SU-DHL-6 (cell line): ENCODE results near the gene TAOK1.

Experiments
- H2AFZ ChIP-seq: fragments of 200-600 bp; sonication (generic); 2 replicates; pipeline ENCODE4 v1.6.1; 2014; ENCODE audit warnings: low read depth, mild to moderate bottlenecking, moderate library complexity, mixed read lengths, antibody characterized with exemption, low read length; ENCODE audit not compliant: severe bottlenecking
- H3F3A ChIP-seq: fragments of 200-600 bp; shearing (Covaris generic); 2 replicates; pipeline ENCODE4 v1.6.0; 2016; ENCODE audit warnings: antibody characterized with exemption, mild to moderate bottlenecking; ENCODE audit not compliant: insufficient read depth
- H3K27ac ChIP-seq: fragments of 200-600 bp; sonication (generic); 2 replicates; pipeline ENCODE4 v1.5.1; 2016; ENCODE audit warnings: low read depth, mild to moderate bottlenecking, low read length, moderate library complexity, mixed read lengths
- H3K27me3 ChIP-seq: fragments of 200-600 bp; sonication (generic), shearing (Covaris generic); 2 replicates; pipeline ENCODE4 v1.6.0; 2014; ENCODE audit warnings: mild to moderate bottlenecking, low read length
- H3K36me3 ChIP-seq: fragments of 200-600 bp; sonication (generic); 2 replicates; pipeline ENCODE4 v1.6.1; 2014; ENCODE audit warnings: mild to moderate bottlenecking, low read length, mixed read lengths
- H3K4me2 ChIP-seq: fragments of 300-600, 200-600 bp; shearing (Covaris generic), sonication (generic); 2 replicates; pipeline ENCODE4 v1.6.0; 2014; ENCODE audit warnings: low read length, low read depth, mild to moderate bottlenecking; ENCODE audit not compliant: poor library complexity, severe bottlenecking
- H3K4me3 ChIP-seq: fragments of 200-600 bp; sonication (generic); 2 replicates; pipeline ENCODE4 v1.5.1; 2014; ENCODE audit warnings: antibody characterized with exemption, low read length, mild to moderate bottlenecking, mixed read lengths; ENCODE audit not compliant: insufficient read depth, poor library complexity, severe bottlenecking
- H3K79me2 ChIP-seq: fragments of 200-600 bp; sonication (generic); 2 replicates; pipeline ENCODE4 v1.6.1; 2014; ENCODE audit warnings: mild to moderate bottlenecking, low read length, moderate library complexity; ENCODE audit not compliant: insufficient read depth
- H3K9ac ChIP-seq: fragments of 200-600 bp; sonication (generic); 2 replicates; pipeline ENCODE4 v1.7.0; 2014; ENCODE audit warnings: mild to moderate bottlenecking, low read length
- H3K9me2 ChIP-seq: fragments of 200-600 bp; sonication (generic); replicated peaks from 2 replicates; pipeline ENCODE4 v1.6.1; 2014; ENCODE audit warnings: low read length; ENCODE audit not compliant: insufficient read depth
- H3K9me3 ChIP-seq: fragments of 200-600 bp; sonication (generic); 2 replicates; pipeline ENCODE4 v1.6.1; 2014; ENCODE audit warnings: low read length, mixed read lengths; ENCODE audit not compliant: insufficient read depth
- H4K20me1 ChIP-seq: fragments of 200-600 bp; sonication (generic); 2 replicates; pipeline ENCODE4 v1.6.1; 2014; ENCODE audit warnings: low read depth, mild to moderate bottlenecking, antibody characterized with exemption, low read length, moderate library complexity, mixed read lengths
- CTCF ChIP-seq: fragments of 200-600 bp; sonication (generic); IDR thresholded peaks from one replicate; pipeline ENCODE4 v1.5.1; 2017; ENCODE audit warnings: antibody characterized with exemption, mild to moderate bottlenecking, low read length, moderate library complexity; ENCODE audit not compliant: insufficient read depth, poor library complexity, severe bottlenecking
- EZH2phosphoT487 ChIP-seq: fragments of 200-600 bp; sonication (generic), shearing (Covaris generic); conservative IDR thresholded peaks from 2 replicates; pipeline ENCODE4 v1.6.1; 2018; ENCODE audit warnings: mild to moderate bottlenecking, antibody characterized with exemption, low read length, moderate library complexity, mixed read lengths

Gene TAOK1

GRCh38 chr17:29363716-29364115, 26.4 kb upstream of the TAOK1 start:
- Histone ChIP-seq H3K9me2 (no peaks in the 10 kb centered on the region), H3K4me3 (no peak overlapping the region), H3K27ac (no peak overlapping the region), H4K20me1 (no peaks in the 10 kb centered on the region), H3K9ac (no peak overlapping the region), H3K36me3 (no peaks in the 10 kb centered on the region), H3K27me3 (no peaks in the 10 kb centered on the region), H3K4me2 (no peak overlapping the region), H3K9me3 (no peaks in the 10 kb centered on the region), H3K79me2 (no peaks in the 10 kb centered on the region), H2AFZ (no peak overlapping the region), H3F3A (no peaks in the 10 kb centered on the region)
- TF ChIP-seq CTCF (no peak), EZH2phosphoT487 (no peak)

GRCh38 chr17:29364691-29365090, 25.5 kb upstream of the TAOK1 start:
- TF ChIP-seq EZH2phosphoT487 (no peak), CTCF (no peak)
- H3F3A ChIP-seq = peaks cover 5% of the 10 kb centered on the region; the same call in 1 of the 2 replicates
- H3K27me3 ChIP-seq = no peaks in the 10 kb centered on the region
- H3K79me2 ChIP-seq = no peaks in the 10 kb centered on the region
- no peak overlapping the region for H3K4me3 ChIP-seq
- no peak overlapping the region for H3K4me2 ChIP-seq
- H3K9ac ChIP-seq = no peak overlapping the region
- no peaks in the 10 kb centered on the region for H3K9me3 ChIP-seq
- no peaks in the 10 kb centered on the region for H3K9me2 ChIP-seq
- H3K27ac ChIP-seq = no peak overlapping the region
- no peaks in the 10 kb centered on the region for H4K20me1 ChIP-seq
- no peaks in the 10 kb centered on the region for H3K36me3 ChIP-seq
- no peak overlapping the region for H2AFZ ChIP-seq

- no peaks in the 10 kb centered on the region for H3K79me2 ChIP-seq
- no peaks in the 10 kb centered on the region for H3K36me3 ChIP-seq
- TF ChIP-seq CTCF (no peak), EZH2phosphoT487 (no peak)
- no peaks in the 10 kb centered on the region for H4K20me1 ChIP-seq
- no peak overlapping the region for H2AFZ ChIP-seq
- no peak overlapping the region for H3K27ac ChIP-seq
- no peaks in the 10 kb centered on the region for H3K9me2 ChIP-seq
- no peaks in the 10 kb centered on the region for H3K27me3 ChIP-seq
- H3K4me2 ChIP-seq = no peak overlapping the region
- H3K9me3 ChIP-seq = no peaks in the 10 kb centered on the region
- peaks cover 8% of the 10 kb centered on the region; the same call in 1 of the 2 replicates for H3F3A ChIP-seq
- H3K9ac ChIP-seq = no peak overlapping the region
- H3K4me3 ChIP-seq = no peak overlapping the region
Measured at GRCh38 chr17:29368161-29368560, 22.0 kb upstream of the TAOK1 start.

GRCh38 chr17:29368926-29369325, 21.2 kb upstream of the TAOK1 start:
- Histone ChIP-seq H3K4me3 (no peak overlapping the region), H3K79me2 (no peaks in the 10 kb centered on the region), H3K27me3 (no peaks in the 10 kb centered on the region), H3K27ac (no peak overlapping the region), H3K9ac (no peak overlapping the region), H2AFZ (no peak overlapping the region), H3K9me3 (no peaks in the 10 kb centered on the region), H3F3A (peaks cover 8% of the 10 kb centered on the region; the same call in 1 of the 2 replicates), H3K4me2 (no peak overlapping the region), H4K20me1 (no peaks in the 10 kb centered on the region), H3K9me2 (no peaks in the 10 kb centered on the region), H3K36me3 (no peaks in the 10 kb centered on the region)
- TF ChIP-seq EZH2phosphoT487 (no peak), CTCF (no peak)
